Activated CD4-positive, alpha-beta T cell treated with anti-CD3 and anti-CD28 coated beads, Interleukin-2, amount 50 U/mL, for 24 hours (primary cell): ENCODE measurements around the gene FYN.
"Not testable (repeated sequence)": the region's sequence is repeated elsewhere in the genome, so short reads cannot be mapped to it uniquely, and the experiment has no call there.

ENCODE experiments used
- DNase-seq, 2 donors: peaks; one replicate each; pipeline ENCODE4 v3.0.0-alpha.2; 2020; ENCODE audit warnings: low read depth in 1 of 2, low spot score in 1 of 2

FYN gene

GRCh38 chr6:111852725-111853124 is 20.5 kb downstream of the FYN start:
- no peak for DNase-seq

DNA sequence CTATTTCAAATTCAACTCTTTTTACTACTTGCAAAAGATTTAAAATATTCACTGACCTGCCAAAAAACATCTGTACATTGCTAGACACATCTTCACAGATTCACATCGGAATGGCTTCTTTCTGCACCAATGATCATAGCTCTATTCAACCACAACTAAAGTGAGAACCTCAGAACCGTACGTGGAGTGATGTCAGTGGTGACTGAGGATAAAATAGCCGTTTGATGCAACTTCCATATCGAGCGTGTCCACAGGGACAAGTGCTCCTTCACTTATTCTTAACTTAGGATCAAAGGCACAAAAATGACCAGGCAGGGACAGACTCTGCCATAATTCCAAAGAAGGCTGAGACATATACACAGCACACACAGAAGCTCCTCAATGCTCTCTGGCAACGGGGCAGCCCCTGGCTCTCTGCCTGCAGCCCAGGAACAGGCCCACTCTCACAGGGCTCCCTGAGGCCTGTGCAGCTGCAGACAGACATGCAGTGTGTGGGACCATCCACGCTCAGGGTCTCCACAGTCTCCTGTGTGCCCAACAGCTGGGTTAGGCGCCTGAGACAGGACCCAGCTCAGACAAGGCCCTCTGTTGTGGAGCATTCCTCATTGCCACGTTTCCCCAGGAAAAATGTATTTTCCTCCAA is 22.8 kb downstream of the FYN start:
- no peak for DNase-seq

GRCh38 chr6:111849298-111849697 is 24.0 kb downstream of the FYN start:
- no peak for DNase-seq

GRCh38 chr6:111848262-111848812 is 24.9 kb downstream of the FYN start:
- DNase-seq = no peak

GRCh38 chr6:111846492-111847409 is 26.5 kb downstream of the FYN start:
- peak in 1 of 2 donors; percentile 59 for DNase-seq

DNA sequence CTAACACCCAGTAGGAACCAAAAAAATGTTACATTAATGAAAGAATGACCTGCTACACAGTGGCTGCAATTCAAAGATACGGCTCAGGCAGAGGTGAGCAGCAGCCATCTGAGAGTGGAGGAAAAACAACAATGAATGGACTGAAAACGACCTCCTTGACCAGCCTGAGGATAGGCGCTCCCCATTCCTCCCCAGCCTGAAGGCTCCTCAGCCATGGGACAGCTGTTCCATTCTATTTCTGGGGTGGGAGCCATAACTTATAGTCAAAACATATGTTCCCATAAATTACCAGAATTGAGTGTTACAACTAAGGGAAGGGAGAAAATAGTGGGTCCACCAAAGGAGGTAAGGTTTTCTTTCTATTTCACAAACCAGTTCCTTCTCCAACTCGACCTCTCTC is 27.2 kb downstream of the FYN start:
- DNase-seq = no peak

DNA sequence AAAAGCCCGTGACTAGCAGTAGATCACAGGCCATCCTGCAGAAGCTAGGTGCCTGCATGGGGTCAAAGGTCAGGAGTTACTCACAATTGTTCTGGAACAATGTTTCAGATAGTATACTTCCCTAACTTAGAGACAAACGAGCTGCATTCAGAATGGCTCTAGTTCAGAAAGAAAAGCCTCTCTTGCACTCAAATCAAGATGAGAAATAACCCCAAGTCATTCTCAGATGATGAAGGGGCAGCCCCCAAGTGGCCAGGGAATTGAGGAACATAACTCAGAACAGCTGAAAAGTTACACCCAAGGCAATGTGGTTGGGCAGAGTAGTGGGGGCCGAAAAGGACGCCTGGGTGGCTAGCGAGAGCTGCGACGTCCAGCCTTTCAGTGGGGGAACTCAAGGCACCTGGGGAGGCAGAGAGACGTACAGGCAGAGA is 27.8 kb downstream of the FYN start:
- no peak for DNase-seq

- no peak for DNase-seq
These were observed 28.3 kb downstream of the FYN start for GRCh38 chr6:111844921-111845320.

DNA sequence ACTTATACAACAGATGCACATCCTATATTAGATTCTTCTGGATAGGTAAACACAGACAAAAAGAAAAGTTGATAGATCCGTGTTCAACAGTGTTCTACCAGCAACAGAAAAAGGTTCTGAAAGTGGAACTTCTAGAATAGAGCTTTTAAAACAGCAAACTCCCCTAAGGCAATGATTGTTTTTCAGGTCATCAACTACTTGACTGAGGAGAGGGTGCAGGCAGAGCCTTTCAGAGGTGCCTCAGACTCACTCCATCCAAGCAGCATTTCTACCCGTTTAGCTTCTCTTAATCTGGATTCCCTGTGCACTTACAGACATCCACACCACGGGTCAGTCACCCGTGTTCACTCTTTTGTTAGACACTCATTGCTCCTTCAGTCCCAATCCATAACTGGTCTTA is 28.9 kb downstream of the FYN start:
- no peak for DNase-seq

- no peak for DNase-seq
These were observed 29.7 kb downstream of the FYN start for GRCh38 chr6:111843347-111844147.

DNA sequence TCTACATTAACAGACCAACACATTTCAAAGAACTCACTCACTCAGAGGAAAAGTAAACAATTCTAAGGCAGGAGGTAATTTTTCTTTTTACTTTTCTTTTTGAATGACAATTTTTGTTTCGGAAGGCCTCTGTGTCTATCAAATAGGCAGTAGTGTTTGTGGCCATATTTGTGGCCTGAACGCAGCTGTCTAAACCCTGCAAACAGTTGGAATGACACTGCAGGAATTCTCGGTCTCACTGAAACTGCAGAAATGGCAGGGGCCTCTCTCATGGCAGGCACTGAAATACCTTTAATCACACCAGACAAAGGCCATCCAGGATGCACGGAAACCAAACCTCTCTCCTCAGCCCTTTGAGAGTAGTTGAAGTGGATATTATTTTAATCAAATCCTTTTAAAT is 30.4 kb downstream of the FYN start:
- DNase-seq = no peak

- DNase-seq = no peak
These were observed 30.9 kb downstream of the FYN start for GRCh38 chr6:111842271-111842822.

GRCh38 chr6:111841822-111842221 is 31.4 kb downstream of the FYN start:
- no peak for DNase-seq

- DNase-seq = no peak
These were observed 32.4 kb downstream of the FYN start for GRCh38 chr6:111840803-111841202.

GRCh38 chr6:111838749-111839484 is 34.3 kb downstream of the FYN start:
- DNase-seq = no peak

DNA sequence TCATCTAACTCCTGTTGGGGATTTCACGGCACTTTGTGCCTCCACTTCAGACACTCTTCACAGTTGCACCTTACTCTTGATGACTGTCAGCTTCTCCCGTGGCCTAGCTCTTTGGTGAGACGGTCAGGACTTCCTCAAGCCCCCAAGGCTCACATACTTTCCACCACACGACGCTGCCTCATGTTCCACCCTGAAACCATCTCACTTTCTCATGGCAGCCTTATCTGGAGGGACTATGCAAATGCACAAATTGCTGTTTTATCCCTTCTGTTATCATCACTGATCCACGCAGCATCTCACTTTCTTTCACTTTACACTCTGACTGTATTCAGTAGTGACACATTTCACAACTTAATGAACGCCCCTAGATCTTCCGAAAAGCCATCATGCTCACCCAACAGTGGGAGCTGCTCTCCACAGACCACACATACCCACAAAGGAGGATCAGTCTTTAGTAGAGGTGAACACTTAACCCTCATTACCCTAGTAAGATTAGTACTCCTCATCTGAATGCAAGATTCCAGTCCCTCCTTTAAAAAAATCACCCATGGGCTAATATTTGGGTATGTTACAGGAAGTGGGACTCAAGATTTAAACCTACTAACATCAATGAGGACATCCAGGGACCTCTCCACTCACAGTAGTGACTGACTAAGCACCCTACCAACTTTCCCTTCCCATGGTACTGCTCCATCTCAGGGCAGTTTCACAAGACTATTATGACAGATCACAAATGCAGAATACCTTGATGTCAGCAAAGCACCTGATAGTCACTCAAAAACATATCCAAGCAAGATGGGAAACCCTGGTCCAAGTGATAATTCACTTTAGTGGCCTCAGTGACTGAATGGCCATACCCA is 35.4 kb downstream of the FYN start:
- peak; percentile 36 to 68 for DNase-seq

DNA sequence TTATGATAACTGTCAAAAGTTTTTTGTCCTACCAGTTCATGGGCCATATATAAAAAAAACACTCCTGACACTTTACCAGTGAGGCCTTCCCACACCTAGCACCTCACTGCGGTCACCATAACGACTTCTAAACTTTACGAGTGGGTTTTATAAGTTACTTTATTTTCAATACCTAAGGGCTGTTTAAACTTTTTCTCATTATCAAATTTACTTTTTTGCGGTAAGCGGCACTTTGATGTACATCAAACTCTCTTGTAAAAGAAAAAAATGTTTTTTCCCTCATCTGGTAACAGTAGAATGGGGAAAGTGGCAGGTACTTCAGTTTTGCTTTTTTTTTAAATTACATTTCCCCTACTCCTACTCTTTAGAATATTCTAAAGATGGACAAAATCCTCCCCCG is 36.2 kb downstream of the FYN start:
- DNase-seq = no peak

- DNase-seq = no peak
These were observed 37.4 kb downstream of the FYN start for GRCh38 chr6:111835807-111836206.

DNA sequence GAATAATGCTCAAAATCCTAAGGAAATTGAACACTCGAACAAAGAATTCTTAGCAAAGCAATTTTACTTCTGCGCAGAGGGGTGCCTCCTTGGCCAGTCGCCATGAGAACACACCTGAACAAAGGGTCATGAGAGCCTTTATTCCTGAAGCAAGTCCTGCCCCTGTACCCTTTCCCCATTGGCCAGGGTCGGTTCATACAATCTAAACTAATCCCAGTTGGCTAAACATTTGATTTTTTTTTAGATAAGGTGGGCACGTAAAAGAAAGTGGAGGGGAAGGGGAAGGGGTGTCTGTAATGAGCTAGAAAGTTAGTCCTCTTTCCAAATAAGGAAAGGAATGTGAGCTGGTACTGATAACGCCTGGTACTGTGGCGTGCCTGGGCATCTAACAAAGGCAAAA is 37.9 kb downstream of the FYN start:
- DNase-seq = not testable (repeated sequence)
